K562 (cell line): ENCODE measurements around the gene RAB3C. TPM values are rescaled to one million over a fixed set of nuclear protein-coding genes. Genes with fewer than 3 reads are reported as not detected.

ENCODE experiments used
- ATAC-seq: fragments of 200-7000 bp; cut with Tn5 transposase; 3 replicates; pipeline ENCODE4 v1.9.1; 2020; ENCODE audit warnings: moderate library complexity
- BruUV-seq: library from RNA; stranded (reverse); fragments of 400-500 nt; replicated peaks from 2 replicates; lab custom pipeline; 2021; lab: Mats Ljungman, UMichigan
- CTCF ChIA-PET: fragments of 300-600 bp; formaldehyde crosslinking; extraction: SDS; loops from one replicate; lab custom pipeline; 2021; ENCODE audit warnings: low intra/inter-chr PET ratio; lab: Yijun Ruan, JAX
- POLR2A ChIA-PET: fragments of 300-600, 350-650 bp; sonication (Branson Sonifier 250); formaldehyde crosslinking; extraction: SDS; loops from one replicate; lab custom pipeline; 2021; ENCODE audit warnings: antibody characterized with exemption, inconsistent platforms; lab: Yijun Ruan, JAX
- DNase-seq, 4 experiments: peaks; one replicate each; pipeline versions ENCODE4 v3.0.0 to v3.0.0-alpha.2; 2011 to 2018; ENCODE audit warnings: low spot score in 3 of 4, mixed read lengths in 3 of 4; ENCODE audit errors: extremely low read depth in 1 of 4
- FAIRE-seq: peaks from 2 replicates; lab custom pipeline; 2011; peaks lifted over from hg19 to GRCh38; lab: Jason Lieb, UNC
- H2AFZ ChIP-seq: 2 replicates; pipeline ENCODE4 v1.6.0; 2011; ENCODE audit warnings: low read depth, low read length, control low read depth, inconsistent platforms
- H3K27ac ChIP-seq: fragments of 200-600 bp; 3 replicates; pipeline ENCODE4 v1.8.0; 2011; ENCODE audit warnings: low read depth, mild to moderate bottlenecking, control low read depth, inconsistent platforms, low read length, moderate library complexity, mixed read lengths; ENCODE audit errors: extremely low read depth
- H3K27me3 ChIP-seq, 2 experiments: fragments of 300-600 bp in 1 of 2; 2 replicates in 1 of 2; 3 replicates in 1 of 2; pipeline versions ENCODE4 v1.6.0 to v1.8.0; 2011; ENCODE audit warnings: inconsistent platforms in 2 of 2, low read length in 2 of 2, mild to moderate bottlenecking in 1 of 2, mixed read lengths in 1 of 2, moderate library complexity in 1 of 2; ENCODE audit not compliant: control insufficient read depth in 2 of 2, insufficient read depth in 2 of 2
- H3K36me3 ChIP-seq: fragments of 300-600 bp; 3 replicates; pipeline ENCODE4 v1.8.0; 2011; ENCODE audit warnings: mild to moderate bottlenecking, low read length, inconsistent platforms; ENCODE audit not compliant: control insufficient read depth, insufficient read depth
- H3K4me1 ChIP-seq, 2 experiments: fragments of 200-600 bp in 1 of 2; replicated peaks in 1 of 2; 2 replicates in 1 of 2; 3 replicates in 1 of 2; pipeline versions ENCODE4 v1.5.1 to v1.8.0; 2011; ENCODE audit warnings: inconsistent platforms in 2 of 2, low read length in 2 of 2, mild to moderate bottlenecking in 1 of 2, mixed read lengths in 1 of 2, moderate library complexity in 1 of 2; ENCODE audit not compliant: control insufficient read depth in 2 of 2, insufficient read depth in 2 of 2
- H3K4me2 ChIP-seq: 2 replicates; pipeline ENCODE4 v1.6.1; 2011; ENCODE audit warnings: low read length, control low read depth, inconsistent platforms, mixed read lengths; ENCODE audit not compliant: insufficient read depth
- H3K4me3 ChIP-seq: fragments of 200-600 bp; sonication (generic), shearing (Covaris generic); 2 replicates; pipeline ENCODE4 v1.5.1; 2016; ENCODE audit warnings: control low read depth, inconsistent platforms
- H3K79me2 ChIP-seq: fragments of 200-600 bp; 3 replicates; pipeline ENCODE4 v1.8.0; 2011; ENCODE audit warnings: low read length, inconsistent platforms; ENCODE audit not compliant: control insufficient read depth, insufficient read depth
- H3K9ac ChIP-seq, 2 experiments: 2 replicates each; pipeline versions ENCODE4 v1.6.0 to v1.6.1; 2011; ENCODE audit warnings: low read depth in 2 of 2, low read length in 2 of 2, control low read depth in 1 of 2, inconsistent platforms in 1 of 2, mild to moderate bottlenecking in 1 of 2, mixed read lengths in 1 of 2; ENCODE audit not compliant: insufficient read depth in 1 of 2
- H3K9me1 ChIP-seq: one replicate; pipeline ENCODE4 v1.6.0; 2011; ENCODE audit warnings: inconsistent platforms, mild to moderate bottlenecking, low read length, moderate library complexity; ENCODE audit not compliant: control insufficient read depth, insufficient read depth
- H3K9me3 ChIP-seq: replicated peaks from 2 replicates; pipeline ENCODE4 v1.5.1; 2011; ENCODE audit warnings: low read depth, low read length, inconsistent platforms; ENCODE audit not compliant: control insufficient read depth, insufficient read depth
- H4K20me1 ChIP-seq: replicated peaks from 2 replicates; pipeline ENCODE4 v1.6.1; 2011; ENCODE audit warnings: low read length, inconsistent platforms, mixed read lengths; ENCODE audit not compliant: control insufficient read depth, insufficient read depth
- C11orf30 ChIP-seq: fragments of 450-650 bp; IDR thresholded peaks from 2 replicates; pipeline ENCODE4 v1.6.1; 2016; ENCODE audit warnings: low read depth, mild to moderate bottlenecking
- EGR1 ChIP-seq: fragments of 450-650 bp; conservative IDR thresholded peaks from 2 replicates; pipeline ENCODE4 v1.6.1; 2017; ENCODE audit warnings: mild to moderate bottlenecking
- MAFF ChIP-seq: IDR thresholded peaks from 2 replicates; pipeline ENCODE4 v1.6.1; 2012; ENCODE audit warnings: low read length, improper control_type of control experiment
- MAFG ChIP-seq: fragments of 450-650 bp; conservative IDR thresholded peaks from 2 replicates; pipeline ENCODE4 v1.6.1; 2016; ENCODE audit warnings: missing genetic modification characterization, missing compliant biosample characterization
- MAFK ChIP-seq: IDR thresholded peaks from 2 replicates; pipeline ENCODE4 v1.6.1; 2011; ENCODE audit warnings: low read length, improper control_type of control experiment
- TEAD2 ChIP-seq: fragments of 450-650 bp; IDR thresholded peaks from 2 replicates; pipeline ENCODE4 v1.6.1; 2016; ENCODE audit warnings: missing genetic modification characterization, control low read depth, missing compliant biosample characterization
- ZBED1 ChIP-seq: IDR thresholded peaks from 2 replicates; pipeline ENCODE4 v1.6.1; 2014
- ZNF316 ChIP-seq: fragments of 450-650 bp; IDR thresholded peaks from 2 replicates; pipeline ENCODE4 v1.6.1; 2016
- WGBS: fragments of 100-300 bp; shearing (Covaris generic); methylation state at CpG from one replicate; pipeline ENCODE4 v1.1.6; 2016; ENCODE audit warnings: low coverage, mixed read lengths; ENCODE audit not compliant: insufficient coverage; ENCODE audit errors: missing lambda C conversion rate; 5-methylcytosine and 5-hydroxymethylcytosine counted together
- in situ Hi-C: fragments of 300-500 bp; cut with MboI; formaldehyde crosslinking; loops from 4 replicates; pipeline ENCODE4 v1.15.0; 2018; ENCODE audit warnings: inconsistent platforms, mixed read lengths
- intact Hi-C: fragments of 100-400 bp; cut with micrococcal nuclease; formaldehyde crosslinking; loops from 2 replicates; pipeline ENCODE4 v1.14.2; 2022
- polyA plus RNA-seq, 8 experiments: library from polyadenylated mRNA; depleted of rRNA in 4 of 8; stranded (reverse) in 5 of 8; unstranded in 3 of 8; fragments of >200 nt; fragmentation: Nextera tagmentation in 2 of 8; fragmentation: Illumina TruSeq in 1 of 8; extraction: Ambion mirVana in 2 of 8; extraction: Trizol in 1 of 8; gene quantifications; 2 replicates each; pipeline versions ENCODE4 v1.2.1 to v1.2.3, GENCODE V29; 2011 to 2014; ENCODE audit warnings: inconsistent platforms in 1 of 8, missing spikeins in 1 of 8
- total RNA-seq, 7 experiments: library from RNA; depleted of rRNA in 6 of 7; stranded (reverse); fragments of >200 nt in 6 of 7; fragmentation: Illumina TruSeq in 2 of 7; extraction: Trizol in 2 of 7; gene quantifications; 2 replicates each; pipeline versions ENCODE4 v1.2.1 to v1.2.3, GENCODE V29; 2011 to 2021; ENCODE audit warnings: low replicate concordance in 1 of 7

Gene RAB3C
- total and polyA plus RNA-seq, 9 of the 15 experiments (the other 6 are each of a cell fraction or from before 2014, with no cell fraction given) = not detected

GRCh38 chr5:58838729-58839128, 255.9 kb downstream of the RAB3C start:
- no peaks in the 10 kb centered on the region for H3K4me1 ChIP-seq
- no peak for FAIRE-seq
- BruUV-seq = no TSS peak

GRCh38 chr5:58842852-58843251, 260.0 kb downstream of the RAB3C start:
- Histone ChIP-seq H3K36me3 (no peaks in the 10 kb centered on the region), H3K9me1 (no peaks in the 10 kb centered on the region), H3K4me1 (no peaks in the 10 kb centered on the region), H3K79me2 (no peaks in the 10 kb centered on the region), H4K20me1 (no peaks in the 10 kb centered on the region), H3K9ac (no peak overlapping the region), H3K27me3 (no peaks in the 10 kb centered on the region), H3K27ac (no peak overlapping the region), H3K9me3 (no peaks in the 10 kb centered on the region), H3K4me2 (no peak overlapping the region), H2AFZ (no peak overlapping the region), H3K4me3 (no peak overlapping the region)
- BruUV-seq = no TSS peak
- intact Hi-C loops = no loop called here
- CTCF ChIA-PET = no interaction called here
- WGBS = 3% methylated on average over 2 of the region's 2 CpGs
- POLR2A ChIA-PET = no interaction called here
- in situ Hi-C loops = no loop called here
- DNase-seq (no peak), ATAC-seq (no peak), FAIRE-seq (no peak)
- TF ChIP-seq ZBED1 (no peak), TEAD2 (tag) (no peak), EGR1 (no peak)

More at GRCh38 chr5:58838729-58839128, 255.9 kb downstream of the RAB3C start:
- Histone ChIP-seq H3K4me3 (no peak overlapping the region), H3K9ac (no peak overlapping the region), H3K36me3 (no peaks in the 10 kb centered on the region), H3K4me2 (no peak overlapping the region), H4K20me1 (no peaks in the 10 kb centered on the region), H2AFZ (no peak overlapping the region), H3K9me3 (no peaks in the 10 kb centered on the region), H3K27me3 (no peaks in the 10 kb centered on the region), H3K9me1 (no peaks in the 10 kb centered on the region), H3K27ac (no peak overlapping the region), H3K79me2 (no peaks in the 10 kb centered on the region)
- POLR2A ChIA-PET = no interaction called here
- intact Hi-C loops = no loop called here
- peak; percentile 32 for TF ChIP-seq MAFF
- peak; percentile 38; the same call in 1 of the 2 replicates for TF ChIP-seq C11orf30
- TF ChIP-seq ZNF316 = peak; percentile 80
- no peak; the same call in 1 of the 2 replicates for TF ChIP-seq MAFK
- 0 out of 2 replicates have a peak, but pooled peaks have one; percentile 40 for TF ChIP-seq MAFG (tag)
- ATAC-seq (no peak), DNase-seq (no peak)
- in situ Hi-C loops = no loop called here
- CTCF ChIA-PET = no interaction called here
